Nephron progenitor cell (in vitro differentiated cells): ENCODE results near the gene OPRM1.

Source experiments
- DNase-seq: peaks from one replicate; pipeline ENCODE4 v3.0.0; 2021
- H3K27ac Mint-ChIP-seq: 2 replicates; pipeline ENCODE4 v1.8.0; 2021; ENCODE audit warnings: mild to moderate bottlenecking, moderate library complexity, mixed read lengths
- H3K27me3 Mint-ChIP-seq: 2 replicates; pipeline ENCODE4 v1.8.0; 2021; ENCODE audit warnings: mild to moderate bottlenecking, low read depth, mixed read lengths; ENCODE audit not compliant: poor library complexity
- H3K36me3 Mint-ChIP-seq: 2 replicates; pipeline ENCODE4 v1.8.0; 2021; ENCODE audit warnings: low read depth, mixed read lengths
- H3K4me1 Mint-ChIP-seq: 2 replicates; pipeline ENCODE4 v1.8.0; 2021; ENCODE audit warnings: mixed read lengths
- H3K4me3 Mint-ChIP-seq: 2 replicates; pipeline ENCODE4 v1.8.0; 2021; ENCODE audit warnings: mild to moderate bottlenecking, moderate library complexity, mixed read lengths
- H3K9me3 Mint-ChIP-seq: 2 replicates; pipeline ENCODE4 v1.8.0; 2021; ENCODE audit warnings: mild to moderate bottlenecking, moderate library complexity, mixed read lengths
- CTCF ChIP-seq: fragments of 200-600 bp; sonication (generic); IDR thresholded peaks from 2 replicates; pipeline ENCODE4 v1.5.0; 2021; ENCODE audit warnings: antibody characterized with exemption

The OPRM1 gene

GRCh38 chr6:154230910-154231595 lies 192.0 kb downstream of the OPRM1 start:
- TF ChIP-seq CTCF: no peak
- Mint-ChIP-seq H3K9me3 (no peaks in the 10 kb centered on the region), H3K27ac (no peak overlapping the region), H3K4me1 (peaks cover 32% of the 10 kb centered on the region), H3K36me3 (no peaks in the 10 kb centered on the region), H3K27me3 (peaks cover 2% of the 10 kb centered on the region), H3K4me3 (no peak overlapping the region)
- DNase-seq: no peak

- Mint-ChIP-seq H3K27ac (no peak overlapping the region), H3K4me3 (no peak overlapping the region), H3K9me3 (no peaks in the 10 kb centered on the region), H3K4me1 (peaks cover 44% of the 10 kb centered on the region), H3K36me3 (no peaks in the 10 kb centered on the region), H3K27me3 (no peaks in the 10 kb centered on the region)
- TF ChIP-seq CTCF: no peak
- DNase-seq: no peak
Measured at GRCh38 chr6:154232013-154232910, 193.2 kb downstream of the OPRM1 start.

- no peaks in the 10 kb centered on the region for H3K36me3 Mint-ChIP-seq
- TF ChIP-seq CTCF: no peak
- no peaks in the 10 kb centered on the region for H3K9me3 Mint-ChIP-seq
- H3K27ac Mint-ChIP-seq: no peak overlapping the region
- H3K4me1 Mint-ChIP-seq: peaks cover 46% of the 10 kb centered on the region
- H3K27me3 Mint-ChIP-seq: no peaks in the 10 kb centered on the region
- no peak for DNase-seq
- no peak overlapping the region for H3K4me3 Mint-ChIP-seq
Measured at GRCh38 chr6:154233383-154233782, 194.3 kb downstream of the OPRM1 start.

- no peak for TF ChIP-seq CTCF
- Mint-ChIP-seq H3K27ac (peak overlapping the region; percentile 33), H3K4me1 (peaks cover 46% of the 10 kb centered on the region), H3K9me3 (no peaks in the 10 kb centered on the region), H3K27me3 (no peaks in the 10 kb centered on the region), H3K36me3 (no peaks in the 10 kb centered on the region), H3K4me3 (no peak overlapping the region)
- no peak for DNase-seq
Measured at GRCh38 chr6:154234019-154234772, 195.2 kb downstream of the OPRM1 start.

- no peak for DNase-seq
- no peaks in the 10 kb centered on the region for H3K9me3 Mint-ChIP-seq
- no peak for TF ChIP-seq CTCF
- peaks cover 40% of the 10 kb centered on the region for H3K4me1 Mint-ChIP-seq
- no peaks in the 10 kb centered on the region for H3K36me3 Mint-ChIP-seq
- H3K27ac Mint-ChIP-seq: peak overlapping the region; percentile 30
- peaks cover 3% of the 10 kb centered on the region for H3K27me3 Mint-ChIP-seq
- H3K4me3 Mint-ChIP-seq: no peak overlapping the region
Measured at GRCh38 chr6:154236646-154237301, 197.7 kb downstream of the OPRM1 start.
